ENCODE results near the gene KMO.

The KMO gene

DNA sequence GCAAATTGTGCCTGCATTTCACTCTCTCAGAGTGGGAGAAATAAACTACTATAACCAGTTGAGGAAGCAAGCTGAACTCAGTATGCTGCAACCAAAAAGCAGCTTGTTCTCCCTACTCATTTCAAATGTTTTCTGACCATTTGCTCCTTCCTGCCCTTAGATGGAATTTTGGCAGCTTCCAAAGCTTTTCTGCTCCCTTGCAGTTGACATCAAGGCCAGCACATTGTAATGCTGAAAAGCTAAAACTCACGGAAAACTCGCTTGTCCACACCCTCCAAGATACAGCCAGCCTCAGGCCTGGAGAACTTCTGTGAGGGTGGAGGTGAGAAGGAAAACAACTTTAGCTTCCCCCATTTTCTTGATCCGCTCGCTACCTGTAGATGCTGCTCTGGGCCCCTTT is 113.0 kb downstream of the KMO start:
- TF ChIP-seq, protein P1, sequence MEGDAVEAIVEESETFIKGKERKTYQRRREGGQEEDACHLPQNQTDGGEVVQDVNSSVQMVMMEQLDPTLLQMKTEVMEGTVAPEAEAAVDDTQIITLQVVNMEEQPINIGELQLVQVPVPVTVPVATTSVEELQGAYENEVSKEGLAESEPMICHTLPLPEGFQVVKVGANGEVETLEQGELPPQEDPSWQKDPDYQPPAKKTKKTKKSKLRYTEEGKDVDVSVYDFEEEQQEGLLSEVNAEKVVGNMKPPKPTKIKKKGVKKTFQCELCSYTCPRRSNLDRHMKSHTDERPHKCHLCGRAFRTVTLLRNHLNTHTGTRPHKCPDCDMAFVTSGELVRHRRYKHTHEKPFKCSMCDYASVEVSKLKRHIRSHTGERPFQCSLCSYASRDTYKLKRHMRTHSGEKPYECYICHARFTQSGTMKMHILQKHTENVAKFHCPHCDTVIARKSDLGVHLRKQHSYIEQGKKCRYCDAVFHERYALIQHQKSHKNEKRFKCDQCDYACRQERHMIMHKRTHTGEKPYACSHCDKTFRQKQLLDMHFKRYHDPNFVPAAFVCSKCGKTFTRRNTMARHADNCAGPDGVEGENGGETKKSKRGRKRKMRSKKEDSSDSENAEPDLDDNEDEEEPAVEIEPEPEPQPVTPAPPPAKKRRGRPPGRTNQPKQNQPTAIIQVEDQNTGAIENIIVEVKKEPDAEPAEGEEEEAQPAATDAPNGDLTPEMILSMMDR (IDR thresholded peaks at IDR 0.05; ENCODE audit: extremely low read depth, missing control alignments) = no peak
- DNase-seq (ENCODE audit: low spot score) = no peak
